ENCODE measurements around the gene SLC38A4. TPM values are rescaled to one million over a fixed set of nuclear protein-coding genes. Genes with fewer than 3 reads are reported as not detected.
A peak's percentile ranks its signal among the peaks of the same experiment; 100 is the strongest.

Gene SLC38A4
- total RNA-seq, 3 donors from 2014 or later (not counting 1 experiment from before 2014, with no cell fraction given): not detected

DNA sequence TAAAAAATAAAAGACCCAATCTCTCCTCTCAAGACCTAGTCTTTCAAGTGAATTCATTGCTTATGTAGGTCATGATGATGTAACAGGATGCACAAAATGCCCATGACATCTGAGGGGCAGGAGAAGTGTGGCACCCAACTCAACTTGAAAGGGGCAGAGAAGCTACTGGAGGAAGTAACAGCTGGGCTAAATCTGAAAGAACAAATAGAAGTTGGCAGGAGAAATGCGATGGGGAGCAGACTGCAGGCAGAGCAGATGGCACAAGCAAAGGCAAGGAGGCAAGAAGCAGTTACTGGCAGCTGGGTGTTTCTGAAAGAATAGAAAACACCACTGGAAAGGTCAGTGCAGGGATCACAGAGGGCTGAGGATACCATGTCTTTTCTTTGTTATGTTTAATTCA is 14.6 kb downstream of the SLC38A4 start:
- H3K4me1 Mint-ChIP-seq: peaks cover 5 to 8% of the 10 kb centered on the region in 2 donors
- ATAC-seq: peak in 1 of 3 donors; percentile 54
- intact Hi-C loops (cut with micrococcal nuclease): no loop called here
- TF ChIP-seq, protein P1, sequence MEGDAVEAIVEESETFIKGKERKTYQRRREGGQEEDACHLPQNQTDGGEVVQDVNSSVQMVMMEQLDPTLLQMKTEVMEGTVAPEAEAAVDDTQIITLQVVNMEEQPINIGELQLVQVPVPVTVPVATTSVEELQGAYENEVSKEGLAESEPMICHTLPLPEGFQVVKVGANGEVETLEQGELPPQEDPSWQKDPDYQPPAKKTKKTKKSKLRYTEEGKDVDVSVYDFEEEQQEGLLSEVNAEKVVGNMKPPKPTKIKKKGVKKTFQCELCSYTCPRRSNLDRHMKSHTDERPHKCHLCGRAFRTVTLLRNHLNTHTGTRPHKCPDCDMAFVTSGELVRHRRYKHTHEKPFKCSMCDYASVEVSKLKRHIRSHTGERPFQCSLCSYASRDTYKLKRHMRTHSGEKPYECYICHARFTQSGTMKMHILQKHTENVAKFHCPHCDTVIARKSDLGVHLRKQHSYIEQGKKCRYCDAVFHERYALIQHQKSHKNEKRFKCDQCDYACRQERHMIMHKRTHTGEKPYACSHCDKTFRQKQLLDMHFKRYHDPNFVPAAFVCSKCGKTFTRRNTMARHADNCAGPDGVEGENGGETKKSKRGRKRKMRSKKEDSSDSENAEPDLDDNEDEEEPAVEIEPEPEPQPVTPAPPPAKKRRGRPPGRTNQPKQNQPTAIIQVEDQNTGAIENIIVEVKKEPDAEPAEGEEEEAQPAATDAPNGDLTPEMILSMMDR (IDR thresholded peaks at IDR 0.05): no peak
- 47% methylated on average over 1 of the region's 1 CpG for WGBS (ENCODE audit: insufficient coverage)
- no peak overlapping the region for H3K4me3 Mint-ChIP-seq
- no peaks in the 10 kb centered on the region for H3K9me3 ChIP-seq (ENCODE audit: control insufficient read depth, insufficient read depth, low read length)
- H3K27me3 ChIP-seq (ENCODE audit: control insufficient read depth, insufficient read depth, low read length): no peaks in the 10 kb centered on the region
- no peaks in the 10 kb centered on the region for H3K36me3 Mint-ChIP-seq
- H3K9me3 Mint-ChIP-seq: no peaks in the 10 kb centered on the region
- H3K4me3 ChIP-seq (ENCODE audit: low read length): no peak overlapping the region
- peak in 1 of 2 donors; percentile 22 for DNase-seq
- H3K4me1 ChIP-seq (ENCODE audit: control insufficient read depth, insufficient read depth, low read length): peaks cover 3% of the 10 kb centered on the region
- peaks cover 0 to 12% of the 10 kb centered on the region in 2 donors for H3K27me3 Mint-ChIP-seq (ENCODE audit: low read depth in 2 of 2)
- H3K27ac ChIP-seq (ENCODE audit: low read length): no peak overlapping the region
- no peak overlapping the region for H3K27ac Mint-ChIP-seq
- H3K36me3 ChIP-seq (ENCODE audit: control insufficient read depth, insufficient read depth, low read length): no peaks in the 10 kb centered on the region

DNA sequence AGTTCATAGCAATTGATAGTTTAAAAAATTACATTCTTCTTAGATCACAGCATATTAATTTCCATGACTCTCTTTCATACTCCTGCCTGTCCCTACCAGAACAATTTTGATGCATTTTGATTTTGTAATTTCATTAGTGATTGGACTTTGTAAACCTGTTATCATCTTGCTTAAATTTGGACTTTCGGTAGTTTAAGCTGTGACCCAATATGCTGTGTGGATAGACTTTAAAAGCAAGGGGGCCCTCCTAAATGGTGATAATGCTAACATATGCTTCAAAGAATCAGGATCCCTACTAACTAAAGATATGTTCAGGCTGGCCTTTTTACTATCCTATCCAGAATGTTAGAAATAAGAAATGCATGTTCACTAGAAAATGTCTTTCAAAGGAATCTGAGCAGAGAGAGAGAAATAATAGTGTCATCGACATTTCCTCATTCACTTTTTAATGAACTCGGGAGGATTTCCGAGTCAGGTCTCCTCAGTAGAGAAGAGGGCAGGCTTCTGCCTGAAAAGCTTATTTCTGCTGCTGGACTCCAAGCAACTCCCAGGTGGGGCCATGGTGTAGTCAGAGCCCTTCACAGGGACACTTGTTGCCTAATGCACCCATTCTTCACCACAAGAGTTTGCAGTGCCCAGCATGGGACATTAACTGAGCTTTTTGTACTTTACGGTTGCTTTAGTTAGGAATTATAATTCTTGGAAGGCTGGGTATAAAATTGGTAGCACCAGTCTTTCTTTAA is 16.7 kb downstream of the SLC38A4 start:
- no peak overlapping the region for H3K4me3 Mint-ChIP-seq
- no peak for DNase-seq
- Histone ChIP-seq H3K36me3 (ENCODE audit: control insufficient read depth, insufficient read depth, low read length) (no peaks in the 10 kb centered on the region), H3K27ac (ENCODE audit: low read length) (no peak overlapping the region), H3K9me3 (ENCODE audit: control insufficient read depth, insufficient read depth, low read length) (no peaks in the 10 kb centered on the region), H3K27me3 (ENCODE audit: control insufficient read depth, insufficient read depth, low read length) (no peaks in the 10 kb centered on the region), H3K4me3 (ENCODE audit: low read length) (no peak overlapping the region), H3K4me1 (ENCODE audit: control insufficient read depth, insufficient read depth, low read length) (peaks cover 3% of the 10 kb centered on the region)
- intact Hi-C loops (cut with micrococcal nuclease): no loop called here
- no peaks in the 10 kb centered on the region for H3K36me3 Mint-ChIP-seq
- peaks cover 5 to 8% of the 10 kb centered on the region in 2 donors for H3K4me1 Mint-ChIP-seq
- no peak for ATAC-seq
- TF ChIP-seq, protein P1 (IDR thresholded peaks at IDR 0.05): no peak
- no peaks in the 10 kb centered on the region for H3K9me3 Mint-ChIP-seq
- 81% methylated on average over 5 of the region's 5 CpGs for WGBS (ENCODE audit: insufficient coverage)
- H3K27me3 Mint-ChIP-seq (ENCODE audit: low read depth in 2 of 2): peaks cover 0 to 18% of the 10 kb centered on the region in 2 donors
- no peak overlapping the region for H3K27ac Mint-ChIP-seq

DNA sequence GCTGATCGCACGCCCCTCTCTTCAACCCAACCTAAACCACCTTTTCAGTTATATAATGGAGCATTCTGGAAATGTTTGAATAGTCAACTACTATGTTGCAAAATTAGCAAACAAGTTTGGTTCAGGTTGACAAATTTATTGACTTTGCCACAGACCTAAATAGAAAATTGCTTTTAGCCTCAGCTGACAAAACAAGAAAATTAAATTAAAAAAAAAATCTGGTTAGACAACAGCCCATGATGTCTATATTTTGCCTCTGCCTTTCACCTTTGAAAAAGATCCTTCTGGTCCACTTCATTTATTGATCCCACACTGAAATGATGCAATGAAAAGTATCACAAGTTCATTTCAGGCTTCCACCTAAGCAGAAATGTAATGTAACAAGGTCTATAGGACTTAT is 17.5 kb downstream of the SLC38A4 start:
- Mint-ChIP-seq H3K4me3 (no peak overlapping the region), H3K27me3 (ENCODE audit: low read depth in 2 of 2) (peaks cover 0 to 18% of the 10 kb centered on the region in 2 donors), H3K27ac (no peak overlapping the region), H3K36me3 (no peaks in the 10 kb centered on the region), H3K4me1 (peaks cover 5 to 8% of the 10 kb centered on the region in 2 donors), H3K9me3 (no peaks in the 10 kb centered on the region)
- TF ChIP-seq, protein P1 (IDR thresholded peaks at IDR 0.05): no peak
- peaks cover 3% of the 10 kb centered on the region for H3K4me1 ChIP-seq (ENCODE audit: control insufficient read depth, insufficient read depth, low read length)
- WGBS (ENCODE audit: insufficient coverage): 90% methylated on average over 2 of the region's 2 CpGs
- H3K36me3 ChIP-seq (ENCODE audit: control insufficient read depth, insufficient read depth, low read length): no peaks in the 10 kb centered on the region
- DNase-seq (no peak), ATAC-seq (no peak)
- no peaks in the 10 kb centered on the region for H3K27me3 ChIP-seq (ENCODE audit: control insufficient read depth, insufficient read depth, low read length)
- H3K9me3 ChIP-seq (ENCODE audit: control insufficient read depth, insufficient read depth, low read length): no peaks in the 10 kb centered on the region
- intact Hi-C loops (cut with micrococcal nuclease): no loop called here
- H3K27ac ChIP-seq (ENCODE audit: low read length): no peak overlapping the region
- no peak overlapping the region for H3K4me3 ChIP-seq (ENCODE audit: low read length)

DNA sequence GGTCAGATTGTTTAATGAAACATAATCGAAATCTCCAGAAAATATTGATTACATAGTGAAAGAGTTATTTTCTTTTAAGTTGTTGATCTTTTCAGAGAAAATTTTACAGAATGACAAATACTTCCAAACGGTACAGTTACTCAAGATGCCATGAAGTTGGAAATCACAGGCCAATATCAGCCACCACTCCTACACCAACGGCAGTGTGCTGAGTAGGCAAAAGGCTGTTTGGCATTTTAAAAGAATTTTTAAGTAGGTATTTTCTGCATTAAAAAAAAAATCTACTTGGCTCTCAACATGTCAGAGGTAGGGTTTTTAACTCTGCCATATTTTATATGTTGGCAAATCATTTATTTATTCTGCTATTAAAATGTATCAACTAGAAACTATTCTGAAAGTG is 21.7 kb downstream of the SLC38A4 start:
- no peaks in the 10 kb centered on the region for H3K4me1 ChIP-seq (ENCODE audit: control insufficient read depth, insufficient read depth, low read length)
- H3K36me3 Mint-ChIP-seq: no peaks in the 10 kb centered on the region
- H3K4me3 Mint-ChIP-seq: no peak overlapping the region
- H3K4me3 ChIP-seq (ENCODE audit: low read length): no peak overlapping the region
- H3K27ac Mint-ChIP-seq: no peak overlapping the region
- no peaks in the 10 kb centered on the region for H3K4me1 Mint-ChIP-seq
- H3K36me3 ChIP-seq (ENCODE audit: control insufficient read depth, insufficient read depth, low read length): no peaks in the 10 kb centered on the region
- TF ChIP-seq, protein P1 (IDR thresholded peaks at IDR 0.05): no peak
- no peaks in the 10 kb centered on the region for H3K9me3 Mint-ChIP-seq
- no peak overlapping the region for H3K27ac ChIP-seq (ENCODE audit: low read length)
- DNase-seq: no peak
- ATAC-seq: no peak
- peaks cover 0 to 21% of the 10 kb centered on the region in 2 donors for H3K27me3 Mint-ChIP-seq (ENCODE audit: low read depth in 2 of 2)
- H3K9me3 ChIP-seq (ENCODE audit: control insufficient read depth, insufficient read depth, low read length): no peaks in the 10 kb centered on the region
- no CpG with 5 or more reads among the region's 3 CpGs for WGBS (ENCODE audit: insufficient coverage)
- no peaks in the 10 kb centered on the region for H3K27me3 ChIP-seq (ENCODE audit: control insufficient read depth, insufficient read depth, low read length)
- intact Hi-C loops (cut with micrococcal nuclease): no loop called here
